ENCODE measurements around the gene ARIH2.
"Not testable (repeated sequence)": the region's sequence is repeated elsewhere in the genome, so short reads cannot be mapped to it uniquely, and the experiment has no call there.

ARIH2 gene

GRCh38 chr3:48918388-48919214 lies at the start of gene ARIH2:
TSS of gene ARIH2 (plus strand) at chr3:48918842. CDS start at chr3:48927559, 8,717 bp downstream.
- DNase-seq, result peak; percentile 95

GRCh38 chr3:48877671-48878070 lies 41.0 kb upstream of the ARIH2 start:
- no peak for DNase-seq

GRCh38 chr3:48879307-48879993 lies 39.2 kb upstream of the ARIH2 start:
- no peak for DNase-seq

GRCh38 chr3:48879994-48880377 lies 38.7 kb upstream of the ARIH2 start:
- DNase-seq, result no peak

GRCh38 chr3:48881006-48881405 lies 37.6 kb upstream of the ARIH2 start:
- DNase-seq, result no peak

- no peak for DNase-seq
Measured at GRCh38 chr3:48881652-48882114, 37.0 kb upstream of the ARIH2 start.

- DNase-seq, result no peak
Measured at GRCh38 chr3:48885753-48886152, 32.9 kb upstream of the ARIH2 start.

- no peak for DNase-seq
Measured at GRCh38 chr3:48891606-48892005, 27.0 kb upstream of the ARIH2 start.

- peak; percentile 51 for DNase-seq
Measured at GRCh38 chr3:48894516-48894915, 24.1 kb upstream of the ARIH2 start.

- DNase-seq, result peak; percentile 7
Measured at GRCh38 chr3:48896936-48897335, 21.7 kb upstream of the ARIH2 start.

GRCh38 chr3:48897460-48898376 lies 20.9 kb upstream of the ARIH2 start:
- DNase-seq, result peak; percentile 38

GRCh38 chr3:48898383-48899234 lies 20.0 kb upstream of the ARIH2 start, which contains the start of gene SLC25A20:
TSS of gene SLC25A20 (minus strand) at chr3:48898882. CDS start at chr3:48898794, 88 bp downstream.
- peak; percentile 93 for DNase-seq

GRCh38 chr3:48899273-48899672 lies 19.4 kb upstream of the ARIH2 start:
- DNase-seq, result no peak

GRCh38 chr3:48907026-48907425 lies 11.6 kb upstream of the ARIH2 start:
- not testable (repeated sequence) for DNase-seq

GRCh38 chr3:48915296-48915695 lies 3.3 kb upstream of the ARIH2 start:
- DNase-seq, result peak; percentile 40

- peak; percentile 93 for DNase-seq
Measured at GRCh38 chr3:48919215-48920138, 835 bp downstream of the ARIH2 start.

GRCh38 chr3:48926425-48927392 lies 8.1 kb downstream of the ARIH2 start:
- DNase-seq, result no peak

- DNase-seq, result peak; percentile 32
Measured at GRCh38 chr3:48927928-48928327, 9.3 kb downstream of the ARIH2 start.

- DNase-seq, result no peak
Measured at GRCh38 chr3:48928679-48929078, 10.0 kb downstream of the ARIH2 start.
